DND-41 (cell line): ENCODE measurements around the gene ARL5B.

Experiments used
- ATAC-seq: fragments of 200-7000 bp; cut with Tn5 transposase; 3 replicates; pipeline ENCODE4 v1.9.1; 2021; ENCODE audit warnings: low read depth; ENCODE audit not compliant: insufficient read depth
- DNase-seq: peaks from one replicate; pipeline ENCODE4 v3.0.0-alpha.2; 2020
- H2AFZ ChIP-seq: 2 replicates; pipeline ENCODE4 v1.6.0; 2012; ENCODE audit warnings: low read depth, low read length
- H3K27ac ChIP-seq: 2 replicates; pipeline ENCODE4 v1.5.1; 2012; ENCODE audit warnings: low read length, inconsistent platforms
- H3K27me3 ChIP-seq: fragments of 200-600 bp; sonication (generic); 2 replicates; pipeline ENCODE4 v1.6.0; 2012; ENCODE audit warnings: low read length, mild to moderate bottlenecking, inconsistent platforms; ENCODE audit not compliant: insufficient read depth, poor library complexity
- H3K36me3 ChIP-seq: 2 replicates; pipeline ENCODE4 v1.5.1; 2012; ENCODE audit warnings: low read length, inconsistent platforms; ENCODE audit not compliant: insufficient read depth
- H3K4me1 ChIP-seq: 2 replicates; pipeline ENCODE4 v1.5.1; 2012; ENCODE audit warnings: mild to moderate bottlenecking, low read length; ENCODE audit not compliant: insufficient read depth
- H3K4me2 ChIP-seq: 2 replicates; pipeline ENCODE4 v1.6.0; 2012; ENCODE audit warnings: mild to moderate bottlenecking, moderate library complexity, low read length, inconsistent platforms; ENCODE audit not compliant: insufficient read depth
- H3K4me3 ChIP-seq, 2 experiments: fragments of 200-600 bp in 1 of 2; shearing (Covaris generic) in 1 of 2; 2 replicates each; pipeline ENCODE4 v1.5.1; 2012 to 2016; ENCODE audit warnings: inconsistent platforms in 2 of 2, low read length in 2 of 2, mild to moderate bottlenecking in 2 of 2, low read depth in 1 of 2, moderate library complexity in 1 of 2
- H3K79me2 ChIP-seq: 2 replicates; pipeline ENCODE4 v1.6.0; 2012; ENCODE audit warnings: low read length, inconsistent platforms; ENCODE audit not compliant: insufficient read depth
- H3K9ac ChIP-seq: 2 replicates; pipeline ENCODE4 v1.6.0; 2012; ENCODE audit warnings: low read depth, mild to moderate bottlenecking, inconsistent platforms, low read length, moderate library complexity
- H3K9me3 ChIP-seq: 2 replicates; pipeline ENCODE4 v1.5.1; 2012; ENCODE audit warnings: low read length, moderate library complexity, mild to moderate bottlenecking, inconsistent platforms; ENCODE audit not compliant: insufficient read depth, severe bottlenecking
- H4K20me1 ChIP-seq: 2 replicates; pipeline ENCODE4 v1.6.0; 2012; ENCODE audit warnings: low read length; ENCODE audit not compliant: insufficient read depth
- CTCF ChIP-seq: IDR thresholded peaks from 2 replicates; pipeline ENCODE4 v1.5.1; 2012; ENCODE audit warnings: borderline replicate concordance, low read length, moderate library complexity, mild to moderate bottlenecking; ENCODE audit not compliant: poor library complexity, severe bottlenecking; ENCODE audit errors: extremely low read depth
- EZH2 ChIP-seq: IDR thresholded peaks from 3 replicates; pipeline ENCODE4 v1.6.1; 2012; ENCODE audit warnings: borderline replicate concordance, low read depth, mild to moderate bottlenecking, moderate library complexity, low read length, inconsistent platforms; ENCODE audit not compliant: severe bottlenecking

Gene ARL5B

GRCh38 chr10:18650404-18650997 lies 8.7 kb upstream of the ARL5B start:
- Histone ChIP-seq H3K4me1 (peaks cover 42% of the 10 kb centered on the region), H3K79me2 (peaks cover 37% of the 10 kb centered on the region), H3K9ac (peak overlapping the region; percentile 66), H4K20me1 (no peaks in the 10 kb centered on the region), H3K4me2 (peak overlapping the region; percentile 79), H3K9me3 (no peaks in the 10 kb centered on the region), H3K27me3 (no peaks in the 10 kb centered on the region), H2AFZ (peak overlapping the region; percentile 96), H3K4me3 (peak overlapping the region; percentile 74 to 91), H3K27ac (peak overlapping the region; percentile 79), H3K36me3 (peaks cover 20% of the 10 kb centered on the region)
- no peak for DNase-seq
- TF ChIP-seq CTCF (no peak), EZH2 (no peak)
- ATAC-seq = no peak

DNA sequence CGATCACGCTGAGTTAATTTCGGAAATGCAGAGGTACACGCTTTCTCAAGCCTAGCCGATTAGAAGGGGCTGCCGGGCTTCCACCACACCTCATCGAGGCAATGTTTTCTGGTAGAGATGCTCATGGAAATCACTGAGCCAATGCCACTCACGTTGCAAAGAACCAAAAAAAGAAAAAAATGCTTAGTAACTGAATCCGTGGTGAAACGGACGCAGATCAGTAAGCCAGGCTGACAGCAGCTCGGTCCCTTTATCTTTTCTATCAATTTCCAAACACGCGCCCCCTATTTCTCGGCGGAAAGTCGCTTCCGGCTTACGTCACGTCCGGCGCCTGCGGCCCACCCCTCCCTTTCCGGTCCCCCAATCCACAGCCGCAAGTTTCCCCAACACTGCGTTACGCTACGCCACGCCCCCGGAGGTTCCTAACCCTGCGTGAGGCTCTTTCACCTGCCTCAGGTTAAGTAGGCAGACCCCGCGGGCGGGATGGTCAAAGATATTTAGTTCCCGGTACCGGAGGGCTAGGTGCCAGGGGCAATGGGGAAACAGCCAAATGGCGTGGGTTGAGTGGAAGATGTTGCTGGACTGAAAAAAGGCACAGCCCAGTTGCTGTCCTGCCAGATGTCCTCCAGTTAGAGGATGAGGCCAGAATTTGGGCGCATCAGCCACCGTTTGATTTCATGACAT lies 7.8 kb upstream of the ARL5B start, which contains the start of gene NSUN6:
NSUN6 (minus strand) TSS at position 264 of the 684 bp plus-strand sequence. CDS start 384 bp downstream, outside the sequence.
- Histone ChIP-seq H3K9ac (peak within 1 kb of the TSS; percentile 66), H3K4me3 (peak within 1 kb of the TSS; percentile 74 to 91), H2AFZ (peak within 1 kb of the TSS; percentile 96), H3K9me3 (no peaks in the 10 kb centered on the region), H3K36me3 (peaks cover 16% of the 10 kb centered on the region), H4K20me1 (no peaks in the 10 kb centered on the region), H3K27ac (peak within 1 kb of the TSS; percentile 79), H3K4me2 (peak within 1 kb of the TSS; percentile 79), H3K4me1 (peaks cover 42% of the 10 kb centered on the region), H3K79me2 (peaks cover 37% of the 10 kb centered on the region), H3K27me3 (no peaks in the 10 kb centered on the region)
- TF ChIP-seq EZH2 (no peak), CTCF (peak; percentile 6)
- peak; percentile 91 for ATAC-seq
- DNase-seq = peak; percentile 91

GRCh38 chr10:18653112-18653511 lies 6.1 kb upstream of the ARL5B start:
- TF ChIP-seq EZH2 = no peak
- TF ChIP-seq CTCF = no peak
- Histone ChIP-seq H3K36me3 (peaks cover 4% of the 10 kb centered on the region; the same call in 1 of the 2 replicates), H3K4me2 (no peak overlapping the region), H3K27ac (no peak overlapping the region), H3K4me3 (no peak overlapping the region), H3K4me1 (peaks cover 39% of the 10 kb centered on the region), H3K79me2 (peaks cover 37% of the 10 kb centered on the region), H3K9me3 (no peaks in the 10 kb centered on the region), H2AFZ (no peak overlapping the region), H3K9ac (no peak overlapping the region), H4K20me1 (no peaks in the 10 kb centered on the region), H3K27me3 (no peaks in the 10 kb centered on the region)
- DNase-seq (no peak), ATAC-seq (no peak)
